Stimulated activated CD4-positive, alpha-beta T cell treated with anti-CD3 and anti-CD28 coated beads, Interleukin-12 subunit alpha, Interleukin-12 subunit beta, amount 100 ng/mL, for 4 hours (primary cell): Measurements from ENCODE around the gene NVL.

Source experiments
- DNase-seq: peaks from one replicate; pipeline ENCODE4 v3.0.0-alpha.2; 2020

Gene NVL

DNA sequence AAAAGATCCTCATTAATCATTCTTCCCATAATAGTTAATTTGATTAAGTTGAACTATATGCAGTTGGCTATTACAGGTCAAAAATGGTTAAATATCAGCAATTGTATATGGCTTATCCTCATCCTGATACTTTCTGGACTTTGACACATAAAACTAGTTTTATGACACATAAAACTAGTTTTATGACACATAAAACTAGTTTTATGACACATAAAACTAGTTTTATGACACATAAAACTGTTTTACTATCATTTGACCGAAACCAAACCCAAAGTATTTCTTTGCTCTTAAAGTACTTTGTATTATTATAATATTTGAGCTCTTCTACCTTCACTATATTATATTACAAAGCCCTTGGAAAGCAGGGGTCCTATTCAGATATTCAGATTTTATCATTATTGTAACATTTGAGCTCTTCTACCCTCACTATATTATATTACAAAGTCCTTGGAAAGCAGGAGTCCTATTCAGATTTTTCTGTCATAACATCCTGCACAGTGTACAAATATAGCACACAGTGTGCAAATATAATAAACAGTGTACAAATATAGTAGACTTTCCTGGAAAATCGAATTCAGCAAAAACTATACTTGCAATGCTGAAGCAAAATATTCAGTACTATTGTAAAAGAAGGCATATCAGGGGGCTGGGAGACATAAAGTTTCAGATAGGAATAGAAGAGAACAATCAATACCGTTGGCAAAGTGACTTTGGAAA lies 53.0 kb downstream of the NVL start:
- DNase-seq, result no peak

DNA sequence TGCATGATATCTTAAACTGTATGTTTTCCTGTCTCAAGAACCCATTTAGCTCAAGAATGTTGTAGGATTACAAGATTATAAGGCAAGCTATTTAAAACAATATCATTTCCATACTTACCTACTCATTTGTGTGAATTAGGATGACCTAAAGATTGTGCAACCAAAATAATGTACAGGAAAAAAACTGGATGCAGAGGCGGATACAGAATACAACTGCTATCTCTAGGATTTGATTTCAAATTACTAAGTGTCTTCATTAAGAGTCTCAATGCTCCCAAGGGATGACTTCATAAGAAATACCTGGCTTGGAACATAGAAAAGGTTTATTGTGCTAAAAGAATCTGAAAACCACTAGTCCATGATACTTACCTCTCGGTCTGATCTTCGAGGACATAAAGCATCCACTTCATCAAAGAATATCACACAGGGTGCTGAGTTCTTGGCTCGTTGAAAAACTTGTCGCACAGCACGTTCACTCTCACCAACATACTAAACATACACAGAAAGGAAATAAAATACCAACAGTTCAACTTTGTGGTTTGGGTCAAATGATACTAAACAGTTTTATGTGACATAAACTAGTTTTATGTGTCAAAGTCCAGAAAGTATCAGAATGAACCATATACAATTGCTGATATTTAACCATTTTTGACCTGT lies 54.9 kb downstream of the NVL start:
- DNase-seq, result no peak

DNA sequence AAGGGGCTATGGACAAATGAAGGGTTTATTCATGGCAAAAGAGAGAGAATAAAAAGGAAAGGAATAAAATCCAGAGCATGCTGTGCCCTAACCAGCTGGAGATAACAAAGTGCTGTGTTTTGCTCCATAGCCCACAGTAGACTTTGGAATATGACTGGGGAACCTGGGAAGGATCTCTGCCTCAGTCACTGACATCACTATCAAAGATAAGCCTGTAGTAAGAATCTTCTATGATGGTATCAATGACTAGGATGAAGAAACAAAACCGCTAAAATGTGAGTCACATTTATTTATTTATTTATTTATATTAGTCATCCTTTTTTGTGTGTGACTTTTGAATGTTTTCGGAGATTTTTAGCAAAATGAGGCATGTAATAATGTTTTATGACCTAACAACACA lies 56.3 kb downstream of the NVL start:
- DNase-seq, result no peak

DNA sequence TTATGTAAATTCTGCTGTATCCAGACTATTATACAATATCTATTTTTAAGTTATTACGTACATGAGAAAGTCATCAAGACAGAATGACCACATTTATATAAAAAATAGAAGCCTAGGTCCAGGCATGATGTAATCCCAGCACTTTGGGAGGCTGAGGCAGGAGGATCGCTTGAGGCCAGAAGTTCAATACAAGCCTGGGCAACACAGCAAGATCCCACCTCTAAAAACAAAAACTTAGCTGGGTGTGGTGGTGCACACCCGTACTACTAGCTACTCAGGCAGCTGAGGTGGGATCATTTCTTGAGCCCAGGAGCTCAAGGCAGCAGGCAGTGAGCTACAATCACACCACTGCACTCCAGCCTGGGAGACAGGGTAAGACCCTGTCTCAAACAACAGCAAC lies 58.9 kb downstream of the NVL start:
- DNase-seq, result no peak

DNA sequence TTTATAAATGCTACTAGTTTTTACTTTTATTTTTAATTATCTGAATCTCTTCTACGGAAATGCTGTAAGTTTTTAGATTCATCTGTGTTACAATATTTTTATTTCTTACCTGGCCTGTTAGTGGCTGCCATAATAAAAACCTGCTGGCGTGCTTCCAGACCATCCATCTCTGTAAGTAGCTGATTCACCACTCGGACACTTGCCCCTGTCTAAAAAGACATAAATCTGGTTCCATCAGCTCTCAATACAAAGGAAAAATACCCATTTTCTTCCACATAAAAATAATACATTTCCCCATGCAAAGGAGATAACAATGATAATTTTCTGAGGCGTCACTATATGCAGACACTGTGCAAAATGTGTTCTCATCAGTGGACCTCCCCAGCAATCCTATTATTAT lies 62.0 kb downstream of the NVL start:
- no peak for DNase-seq

DNA sequence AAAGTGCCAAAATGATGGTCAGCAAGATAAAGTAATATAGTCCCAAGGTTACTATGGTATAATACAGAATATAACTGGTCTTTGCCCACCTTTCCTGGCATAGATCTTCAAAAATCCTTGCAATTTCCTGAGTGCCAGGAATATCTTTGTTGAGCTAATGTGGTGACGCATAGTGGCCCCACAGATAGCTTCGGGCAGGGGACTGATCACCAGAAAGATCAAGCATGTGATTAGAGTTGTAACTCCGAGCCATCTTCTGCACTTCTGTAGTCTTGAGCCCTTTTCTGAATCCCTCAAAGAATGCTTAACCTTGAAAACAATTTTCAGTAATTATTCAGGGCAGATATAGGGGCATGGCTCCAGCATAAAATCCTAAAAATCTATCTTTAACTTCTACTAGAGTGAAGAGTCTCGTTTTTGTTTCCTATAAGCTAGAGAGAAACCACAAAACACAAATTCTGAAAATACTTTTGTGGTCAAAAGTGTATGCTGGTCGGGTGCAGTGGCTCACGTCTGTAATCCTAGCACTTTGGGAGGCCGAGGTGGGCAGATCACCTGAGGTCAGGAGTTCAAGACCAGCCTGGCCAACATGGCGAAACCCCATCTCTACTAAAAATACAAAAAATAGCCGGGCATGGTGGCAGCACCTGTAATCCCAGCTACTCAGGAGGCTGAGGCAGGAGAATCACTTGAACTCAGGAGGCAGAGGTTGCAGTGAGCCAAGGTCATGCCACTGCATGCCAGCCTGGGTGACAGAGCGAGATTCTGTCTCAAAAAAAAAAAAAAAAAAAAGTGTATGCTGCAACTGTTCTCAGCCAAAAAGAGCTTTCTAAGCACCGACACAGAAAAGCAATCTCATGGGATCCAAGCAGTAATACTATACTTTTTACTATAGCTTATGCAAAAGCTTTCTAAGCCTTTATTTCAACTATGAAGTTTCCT lies 62.8 kb downstream of the NVL start:
- DNase-seq, result no peak

DNA sequence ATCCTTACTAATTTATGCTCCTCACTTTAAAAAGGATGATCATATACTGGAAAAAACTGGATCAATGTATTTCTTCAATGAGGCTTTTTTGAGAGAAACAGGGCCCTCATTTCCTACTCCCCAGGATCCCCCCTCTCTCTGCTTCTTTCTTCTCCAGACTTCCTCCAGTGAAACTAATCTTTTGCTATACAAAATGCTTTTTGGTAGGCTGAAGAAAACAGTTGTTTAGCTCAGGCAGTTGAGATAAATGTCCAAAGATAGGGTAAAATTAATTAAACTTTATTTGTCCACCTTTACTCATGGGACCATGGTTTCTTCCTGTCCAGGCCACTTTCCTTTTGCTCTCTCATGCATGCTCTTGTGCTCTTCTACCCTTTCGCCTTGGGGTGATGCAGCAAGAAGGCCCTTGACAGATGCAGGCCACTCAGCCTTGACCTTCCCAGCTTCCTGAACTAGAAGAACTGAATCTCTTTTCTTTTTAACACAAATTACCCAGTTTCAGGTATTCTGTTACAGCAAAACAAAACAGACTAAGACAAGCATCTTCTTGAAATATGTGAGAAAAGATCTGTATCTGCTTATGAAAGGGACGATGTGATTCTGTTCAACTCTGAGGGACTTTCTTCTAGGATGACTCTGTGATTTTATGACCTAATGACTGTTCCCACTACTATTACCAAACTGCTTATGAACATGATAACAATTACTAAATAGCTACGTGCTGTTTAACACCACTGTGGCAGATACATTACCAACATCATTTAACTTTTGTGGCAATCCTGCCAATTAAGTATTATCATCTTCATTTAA lies 63.7 kb downstream of the NVL start:
- DNase-seq, result no peak

DNA sequence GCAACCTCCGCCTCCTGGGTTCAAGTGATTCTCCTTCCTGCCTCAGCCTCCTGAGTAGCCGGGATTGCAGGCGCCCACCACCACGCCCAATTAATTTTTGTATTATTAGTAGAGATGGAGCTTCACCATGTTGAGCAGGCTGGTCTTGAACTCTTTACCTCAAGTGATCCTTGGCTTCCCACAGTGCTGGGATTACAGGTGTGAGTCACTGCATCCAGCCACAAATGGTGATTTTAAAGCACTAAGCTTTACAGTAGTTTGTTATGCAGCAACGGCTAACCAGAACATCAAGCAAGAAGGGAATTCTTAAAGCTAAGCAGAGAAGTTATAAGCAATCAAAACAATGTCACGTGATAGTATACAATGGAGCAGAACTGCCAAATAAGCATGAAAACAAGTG lies 65.7 kb downstream of the NVL start:
- DNase-seq, result no peak

DNA sequence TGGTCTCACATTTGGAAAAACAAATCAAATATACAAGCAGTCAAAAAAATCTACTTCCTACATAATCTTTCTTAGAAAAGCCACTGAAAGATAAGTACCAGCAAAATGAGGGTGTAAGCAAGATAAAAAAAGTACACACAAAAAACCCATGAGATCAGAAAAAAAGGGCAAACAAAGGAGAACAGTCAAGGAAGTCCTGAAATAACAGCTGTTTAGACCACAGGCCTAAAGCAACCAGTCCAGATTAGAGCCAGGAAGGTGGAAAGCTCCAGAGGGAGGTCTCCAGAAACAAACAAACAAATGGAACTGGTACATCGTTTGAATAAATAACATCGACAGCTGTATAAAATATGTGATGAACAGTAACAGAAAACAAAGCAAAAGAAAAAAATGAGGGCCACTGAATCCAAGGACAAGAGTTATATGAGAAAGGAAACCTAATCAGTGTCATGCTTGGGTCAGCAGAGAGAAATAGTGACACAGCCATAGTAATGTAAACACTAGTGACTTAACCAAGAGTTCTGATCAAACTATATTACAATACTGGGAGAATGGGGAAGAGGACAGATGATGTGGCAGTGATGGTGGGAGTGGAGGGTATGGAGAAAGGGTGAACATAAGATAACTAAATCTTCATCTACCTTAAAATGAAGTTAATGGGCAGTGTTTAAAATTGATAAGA lies 67.5 kb downstream of the NVL start:
- no peak for DNase-seq

DNA sequence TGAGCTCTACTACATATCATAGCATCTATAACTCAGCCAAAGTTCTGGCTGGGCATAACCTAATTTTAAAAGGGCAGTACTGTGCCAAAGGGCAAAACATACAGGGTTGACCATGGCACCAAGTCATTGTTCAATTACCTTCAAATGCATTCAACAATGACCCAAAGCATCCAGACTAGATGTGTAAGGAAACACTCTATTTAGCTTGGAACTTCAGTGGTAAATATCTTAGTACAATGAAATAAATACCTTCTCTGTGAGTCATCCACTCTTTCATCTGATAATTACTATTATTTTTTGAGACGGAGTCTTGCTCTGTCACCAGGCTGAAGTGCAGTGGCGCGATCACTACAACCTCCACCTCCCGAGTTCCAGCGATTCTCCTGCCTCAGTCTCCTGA lies 70.0 kb downstream of the NVL start:
- no peak for DNase-seq

DNA sequence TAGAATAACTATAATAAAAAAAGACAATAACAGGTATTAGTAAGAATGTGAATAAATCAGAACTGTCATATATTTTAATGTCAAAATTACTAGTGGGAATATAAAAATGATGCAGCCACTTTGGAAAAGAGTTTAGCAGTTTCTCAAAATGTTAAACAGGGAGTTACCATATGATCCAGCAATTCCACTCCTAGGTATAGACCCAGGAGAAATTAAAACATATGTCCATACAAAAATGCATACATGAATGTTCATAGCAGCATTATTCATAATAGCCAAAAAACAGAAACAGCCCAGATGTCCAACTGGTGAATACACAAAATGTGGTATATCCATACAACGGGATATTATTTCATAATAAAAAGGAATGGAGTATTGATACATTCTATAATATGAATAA lies 71.6 kb downstream of the NVL start:
- no peak for DNase-seq

DNA sequence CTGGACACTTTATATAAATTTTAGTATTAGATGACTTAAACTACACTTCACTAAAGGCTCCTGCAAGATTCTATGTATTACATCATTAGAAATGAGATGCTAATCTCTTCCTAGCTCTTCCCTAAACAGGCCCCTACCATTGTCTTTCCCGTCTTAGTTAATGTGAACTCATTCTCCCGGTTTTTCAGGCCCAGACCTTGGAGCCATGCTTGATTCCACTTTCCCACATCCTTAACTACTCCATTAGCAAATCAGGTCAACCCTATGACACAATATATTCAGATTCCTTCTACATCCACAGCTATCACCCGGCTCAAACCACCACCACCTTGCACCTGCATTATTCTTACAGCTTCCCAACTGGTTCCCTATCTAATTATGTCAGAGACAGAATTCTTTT lies 73.3 kb downstream of the NVL start:
- no peak for DNase-seq

DNA sequence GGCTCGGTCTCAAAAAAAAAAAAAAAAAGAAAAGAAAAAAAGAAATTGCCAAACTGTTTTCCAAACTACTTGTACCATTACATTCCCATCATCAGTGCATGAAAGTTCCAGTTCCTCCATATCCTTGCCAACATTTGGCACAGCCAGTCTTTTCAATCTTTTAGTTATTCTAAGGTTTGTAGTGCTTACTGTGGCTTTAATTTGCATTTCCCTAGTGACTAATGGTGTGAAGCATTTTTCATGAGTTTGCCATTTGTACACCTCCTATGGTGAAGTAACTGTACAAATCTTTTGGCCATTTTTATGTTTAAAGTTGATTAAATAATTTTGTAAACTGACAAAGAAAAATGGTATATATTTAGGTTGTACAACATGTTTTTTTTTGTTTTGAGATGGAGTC lies 76.3 kb downstream of the NVL start:
- DNase-seq, result no peak

DNA sequence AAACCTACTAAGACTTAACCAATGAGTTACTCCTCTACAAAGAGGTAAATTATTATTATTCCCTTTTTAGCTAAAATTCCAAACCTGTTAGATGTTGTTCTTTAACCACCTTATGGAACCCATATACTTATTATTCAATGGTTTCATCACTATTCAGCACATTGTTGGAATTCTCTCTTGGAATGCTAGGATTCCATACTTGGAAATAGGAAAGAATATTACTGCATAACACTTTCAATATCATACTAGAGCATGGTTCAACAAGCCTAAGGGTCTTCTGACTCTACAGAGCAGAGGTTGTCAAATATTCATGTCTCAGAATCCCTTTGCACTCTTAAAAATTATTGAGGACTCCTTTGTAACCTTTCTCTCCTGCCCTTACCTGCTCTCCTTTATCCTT lies 77.5 kb downstream of the NVL start:
- no peak for DNase-seq

DNA sequence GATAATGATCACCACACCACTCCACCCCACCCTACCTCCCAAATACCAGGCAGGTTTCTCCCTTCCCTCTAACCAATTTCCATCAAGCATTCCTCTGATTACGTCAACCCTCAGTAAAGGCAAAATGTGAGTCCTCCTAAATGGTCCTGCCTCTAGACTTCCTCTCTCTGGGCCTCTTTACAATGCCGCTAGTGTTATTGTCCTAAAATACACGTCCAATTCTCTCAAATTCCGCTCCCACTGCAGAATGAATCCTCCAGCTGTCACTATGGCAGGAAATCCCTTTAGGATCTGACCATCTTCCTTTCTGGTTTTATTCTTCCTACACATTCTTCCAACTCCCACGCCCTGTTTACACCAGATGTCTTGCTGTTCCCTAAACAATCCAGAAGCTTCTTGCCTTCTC lies 78.2 kb downstream of the NVL start:
- DNase-seq, result no peak

DNA sequence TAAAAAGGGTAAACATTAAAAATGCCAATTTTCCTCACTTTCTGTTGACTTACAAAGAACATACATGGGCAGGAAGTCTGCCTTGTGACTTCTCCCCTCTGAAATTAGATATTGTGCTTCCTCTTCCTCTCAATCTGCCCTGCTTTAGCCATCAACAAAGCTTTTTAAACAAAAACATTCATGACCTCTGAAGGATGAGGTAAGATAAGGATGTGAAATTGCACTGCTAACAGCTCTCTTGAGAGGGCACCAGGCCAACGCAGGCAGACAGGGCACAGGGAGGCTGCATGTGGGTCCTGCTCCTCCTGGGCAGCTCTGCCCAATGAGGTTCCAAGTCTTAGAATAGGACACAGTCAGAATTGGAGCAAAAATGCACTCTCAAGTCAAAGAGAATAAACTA lies 84.8 kb downstream of the NVL start:
- no peak for DNase-seq

DNA sequence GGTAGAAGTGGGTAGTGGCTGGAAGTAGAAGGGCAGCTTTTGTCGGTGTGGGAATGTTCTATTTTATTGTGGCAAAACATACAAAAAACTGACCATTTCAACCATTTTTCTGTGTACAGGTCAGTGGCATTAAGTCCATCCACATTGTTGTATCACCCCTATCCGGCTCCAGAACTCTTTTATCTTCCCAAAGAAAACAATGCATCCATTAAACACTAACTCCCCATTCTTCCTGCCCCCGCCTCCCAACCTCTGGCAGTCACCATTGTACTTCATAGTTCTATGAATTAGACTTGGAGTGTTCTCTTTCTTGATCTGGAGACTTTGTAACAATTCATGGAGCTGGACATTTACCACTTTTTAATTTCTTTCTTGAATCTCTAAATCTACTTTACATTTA lies 91.2 kb downstream of the NVL start:
- no peak for DNase-seq

DNA sequence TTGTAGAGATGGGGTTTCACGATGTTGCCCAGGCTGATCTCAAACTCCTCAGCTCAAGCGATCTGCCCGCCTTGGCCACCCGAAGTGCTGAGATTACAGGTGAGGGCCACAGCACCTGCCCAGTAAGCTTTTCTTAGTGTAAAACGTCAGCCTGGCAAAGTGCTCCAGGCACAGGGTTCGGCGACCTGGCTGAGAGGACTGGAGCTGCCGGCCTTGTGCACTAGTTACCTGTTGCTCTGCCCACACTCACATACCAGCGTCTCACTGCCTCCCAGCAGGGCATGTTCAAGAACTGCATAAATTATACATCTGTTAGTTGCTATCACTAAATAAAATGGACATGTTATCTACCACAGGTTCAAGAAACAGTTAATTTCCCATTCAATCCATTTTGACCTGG lies 91.8 kb downstream of the NVL start:
- no peak for DNase-seq

DNA sequence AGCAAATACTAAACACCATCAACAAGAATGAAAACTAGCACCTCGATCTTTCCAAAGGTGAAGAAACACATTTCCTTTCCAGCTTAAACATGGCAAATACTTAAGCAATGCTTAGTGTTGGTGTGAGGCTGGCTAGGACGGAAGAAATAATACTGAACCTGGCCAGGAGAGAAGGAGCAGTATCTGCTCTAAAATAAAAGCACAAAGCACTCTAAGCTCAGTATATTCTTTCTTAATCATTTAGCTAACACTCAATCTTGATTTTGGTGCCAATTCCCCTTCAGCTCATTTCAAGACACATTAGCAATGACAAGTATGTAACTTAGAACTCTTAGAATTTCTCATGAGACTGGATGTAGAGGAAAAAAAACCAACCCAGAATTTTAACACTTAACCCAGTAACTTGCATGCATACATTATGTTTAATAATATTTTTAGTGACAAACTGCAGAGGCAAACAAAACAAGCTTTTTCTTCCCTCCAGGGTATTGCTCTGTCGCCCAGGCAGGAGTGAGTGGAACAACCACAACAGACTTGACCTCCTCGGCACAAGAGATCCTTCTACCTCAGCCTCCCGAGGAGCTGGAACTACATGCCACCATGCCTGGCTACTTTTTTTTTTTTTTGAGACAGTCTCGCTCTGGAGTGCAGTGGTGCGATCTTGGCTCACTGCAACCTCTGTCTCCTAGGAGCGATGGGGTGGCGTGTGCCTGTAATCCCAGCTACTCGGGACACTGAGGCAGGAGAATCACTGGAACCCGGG lies 92.7 kb downstream of the NVL start:
- no peak for DNase-seq

DNA sequence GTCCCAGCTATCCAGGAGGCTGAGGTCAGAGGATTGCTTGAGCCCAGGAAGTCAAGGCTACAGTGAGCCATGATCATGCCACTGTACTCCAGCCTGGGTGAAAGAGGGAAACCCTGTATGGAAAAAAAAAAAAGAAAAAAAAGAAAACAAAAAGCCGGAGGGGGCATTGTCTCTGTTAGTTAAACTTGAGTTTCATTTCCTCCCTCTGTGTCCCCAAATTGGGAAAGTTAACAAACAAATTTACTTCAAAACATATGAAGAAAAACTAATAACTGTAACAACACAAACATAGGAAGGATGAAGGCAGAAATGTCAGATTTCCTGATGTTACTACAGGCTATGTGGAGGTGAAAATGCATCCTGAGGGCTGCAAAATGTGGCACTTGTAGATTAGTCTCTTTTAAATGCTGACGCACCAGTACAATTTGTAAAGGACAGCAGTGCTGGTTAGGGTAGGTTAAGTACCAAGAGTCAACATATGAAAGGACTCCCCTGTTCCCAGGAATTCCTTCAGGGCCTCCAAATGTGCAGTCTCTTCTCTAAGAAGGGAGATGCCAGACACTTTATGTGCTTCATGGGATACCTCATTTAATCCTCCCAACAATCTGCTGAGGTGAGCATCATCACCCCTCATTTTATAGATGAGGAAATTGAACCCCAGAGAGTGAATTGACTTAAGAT lies 94.0 kb downstream of the NVL start:
- no peak for DNase-seq

DNA sequence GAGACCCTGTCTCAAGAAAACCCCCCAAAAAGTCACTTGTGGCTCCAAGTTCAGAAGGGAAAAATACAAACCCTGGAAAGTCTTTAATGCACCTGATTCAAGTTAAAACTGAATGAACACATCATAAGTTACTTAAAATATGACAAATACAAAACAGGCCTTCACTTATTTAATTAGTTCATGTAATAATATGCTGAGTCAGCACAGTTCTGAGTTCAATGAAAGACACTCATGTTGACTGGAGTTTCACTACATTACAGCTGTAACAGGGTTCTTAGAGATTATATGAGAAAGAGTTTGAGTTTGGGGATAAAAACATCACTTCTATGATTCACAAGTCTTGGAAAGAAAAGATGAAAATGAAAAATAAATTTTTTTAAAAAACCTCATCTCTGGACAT lies 96.0 kb downstream of the NVL start:
- no peak for DNase-seq
